NCI-H345 treated with DMSO at 0.1 percent for 48 hours (cell line): Measurements from ENCODE around the gene FAM193A.

ENCODE experiments used
- DNase-seq: peaks from one replicate; lab custom pipeline; 2025; ENCODE audit not compliant: unreplicated experiment; lab: John Stamatoyannopoulos, UW

The FAM193A gene

GRCh38 chr4:2688281-2688680, 151.8 kb downstream of the FAM193A start:
- no peak for DNase-seq

DNA sequence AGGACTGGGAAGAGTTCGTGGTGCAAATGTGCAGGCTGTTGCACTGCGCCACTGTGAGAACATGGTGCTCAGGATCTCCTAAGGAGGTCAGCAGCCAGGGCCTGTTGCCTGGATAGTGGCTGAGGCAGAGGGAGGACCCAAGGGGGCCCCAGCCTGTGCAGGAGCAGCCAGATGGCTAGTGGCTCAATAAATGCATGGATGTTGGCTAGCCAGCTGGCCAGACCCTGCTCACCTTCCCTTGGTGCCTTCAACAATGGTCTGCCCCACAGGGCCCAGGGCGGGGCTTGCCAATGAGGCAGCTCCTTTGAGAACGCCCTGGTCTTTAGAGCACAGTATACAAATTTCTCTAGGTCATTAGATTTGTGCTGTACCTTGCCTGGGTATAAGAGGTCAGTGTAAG, 152.2 kb downstream of the FAM193A start:
- DNase-seq: no peak

DNA sequence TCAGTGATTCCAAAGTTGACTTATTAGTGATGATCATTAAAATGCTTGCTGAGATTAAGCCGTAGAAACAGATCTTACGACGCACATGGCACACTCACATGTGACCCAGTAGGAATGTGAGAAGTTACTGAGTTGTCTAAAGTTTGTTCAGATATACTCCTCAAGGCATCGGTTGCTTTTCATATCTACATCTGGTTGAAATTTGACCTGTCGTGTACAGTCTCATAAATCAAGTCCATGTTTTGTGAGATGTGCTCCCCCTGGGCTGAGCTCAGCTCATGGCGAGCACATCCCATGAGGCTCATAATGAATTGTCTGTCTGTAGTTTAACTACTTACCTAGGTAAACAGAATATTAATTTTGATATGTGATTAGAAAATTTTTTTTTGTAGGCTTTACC, 152.7 kb downstream of the FAM193A start:
- no peak for DNase-seq

GRCh38 chr4:2689825-2690700, 153.6 kb downstream of the FAM193A start:
- DNase-seq: no peak

- DNase-seq: no peak
These were observed 154.9 kb downstream of the FAM193A start for GRCh38 chr4:2691313-2691712.

DNA sequence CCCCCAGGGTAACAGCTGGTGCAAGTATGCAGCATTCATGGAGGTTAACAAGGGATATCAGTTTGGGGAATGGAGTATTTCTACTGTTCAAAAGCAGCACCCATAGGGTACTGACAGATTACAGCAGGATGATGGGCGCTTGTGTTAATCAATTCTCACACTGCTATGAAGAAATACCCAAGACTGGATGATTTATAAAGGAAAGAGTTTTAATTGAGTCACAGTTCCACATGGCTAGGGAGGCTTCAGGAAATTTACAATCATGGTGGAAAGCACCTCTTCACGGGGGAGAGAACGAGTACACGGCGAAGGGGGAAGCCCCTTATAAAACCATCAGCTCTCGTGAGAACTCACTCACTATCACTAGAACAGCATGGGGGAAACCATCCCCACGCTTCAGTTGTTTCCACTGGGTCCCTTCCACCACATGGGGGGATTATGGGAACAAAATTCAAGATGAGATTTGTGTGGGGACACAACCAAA, 155.5 kb downstream of the FAM193A start:
- DNase-seq: no peak

GRCh38 chr4:2694691-2695090, 158.2 kb downstream of the FAM193A start:
- DNase-seq: no peak

DNA sequence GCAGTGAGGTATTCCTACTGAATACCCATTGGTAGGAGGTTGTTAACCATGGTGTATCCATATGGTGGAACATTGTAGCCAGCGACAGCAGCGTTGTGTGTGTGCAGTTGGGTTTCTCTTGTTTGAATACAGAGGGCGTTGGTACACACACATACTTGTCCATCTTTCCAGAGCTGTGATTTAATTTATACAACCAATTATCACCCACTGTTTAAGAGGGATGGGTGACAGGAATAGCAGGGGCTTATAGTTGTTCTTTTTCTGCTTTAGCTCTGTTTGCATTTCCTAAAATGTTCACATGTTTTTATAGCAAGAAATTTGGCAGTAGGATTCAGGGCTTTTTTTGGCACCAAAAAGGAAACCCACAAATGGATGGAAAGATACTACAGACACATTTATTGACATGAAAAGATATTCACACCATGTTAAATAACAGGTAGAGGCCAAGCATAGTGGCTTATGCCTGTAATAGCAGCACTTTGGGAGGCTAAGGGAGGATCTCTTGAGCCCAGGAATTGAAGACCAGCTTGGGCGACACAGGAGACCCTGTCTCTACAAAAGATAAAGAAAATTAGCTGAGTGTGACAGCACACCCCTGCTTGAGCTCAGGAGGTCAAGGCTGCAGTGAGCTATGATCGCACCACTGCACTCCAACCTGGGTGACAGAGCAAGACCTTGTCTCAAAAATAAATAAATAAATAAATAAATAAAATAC, 159.1 kb downstream of the FAM193A start:
- no peak for DNase-seq

GRCh38 chr4:2696423-2696822, 160.0 kb downstream of the FAM193A start:
- DNase-seq: no peak

- DNase-seq: no peak
These were observed 161.6 kb downstream of the FAM193A start for GRCh38 chr4:2697995-2698414.

- no peak for DNase-seq
These were observed 162.1 kb downstream of the FAM193A start for GRCh38 chr4:2698504-2698903.

- DNase-seq: no peak
These were observed 162.6 kb downstream of the FAM193A start for GRCh38 chr4:2698951-2699505.

DNA sequence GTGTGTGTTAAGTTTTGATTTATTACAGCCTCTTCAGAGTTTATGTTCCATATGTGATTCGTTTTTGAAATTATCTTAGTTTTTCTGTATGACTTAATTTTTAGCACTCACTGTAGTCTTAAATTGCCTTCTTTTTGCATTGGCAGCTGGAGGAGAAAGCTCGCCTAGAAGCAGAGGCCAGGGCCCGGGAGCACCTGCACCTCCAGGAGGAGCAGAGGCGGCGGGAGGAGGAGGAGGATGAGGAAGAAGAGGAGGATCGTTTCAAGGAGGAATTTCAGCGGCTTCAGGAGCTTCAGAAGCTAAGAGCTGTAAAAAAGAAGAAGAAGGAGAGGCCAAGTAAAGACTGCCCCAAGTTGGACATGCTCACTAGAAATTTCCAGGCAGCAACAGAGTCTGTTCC, 163.1 kb downstream of the FAM193A start:
- no peak for DNase-seq

- no peak for DNase-seq
These were observed 163.6 kb downstream of the FAM193A start for GRCh38 chr4:2700031-2700430.

DNA sequence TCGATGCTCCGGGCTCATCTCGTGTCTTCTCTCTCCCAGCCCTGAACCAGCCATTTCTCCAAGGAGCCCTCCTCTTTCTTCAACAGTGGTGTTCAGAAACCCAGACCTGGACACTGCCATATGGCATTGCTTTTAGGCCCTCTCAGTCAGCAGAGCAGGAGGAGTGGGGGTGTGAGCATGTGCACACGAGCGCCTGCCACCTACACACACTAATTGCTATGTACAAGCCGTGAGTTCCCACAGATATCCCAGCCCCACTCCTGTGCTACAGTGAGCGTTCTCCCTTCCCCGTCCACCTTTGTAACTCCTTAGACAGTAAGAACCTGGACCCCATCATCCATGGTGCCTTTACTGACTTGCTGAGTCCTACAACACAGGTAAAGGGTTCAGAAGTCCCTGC, 165.9 kb downstream of the FAM193A start:
- no peak for DNase-seq

- no peak for DNase-seq
These were observed 166.3 kb downstream of the FAM193A start for GRCh38 chr4:2702770-2703169.

- DNase-seq: no peak
These were observed 175.9 kb downstream of the FAM193A start for GRCh38 chr4:2712261-2712842.

GRCh38 chr4:2713337-2713736, 176.9 kb downstream of the FAM193A start:
- no peak for DNase-seq

DNA sequence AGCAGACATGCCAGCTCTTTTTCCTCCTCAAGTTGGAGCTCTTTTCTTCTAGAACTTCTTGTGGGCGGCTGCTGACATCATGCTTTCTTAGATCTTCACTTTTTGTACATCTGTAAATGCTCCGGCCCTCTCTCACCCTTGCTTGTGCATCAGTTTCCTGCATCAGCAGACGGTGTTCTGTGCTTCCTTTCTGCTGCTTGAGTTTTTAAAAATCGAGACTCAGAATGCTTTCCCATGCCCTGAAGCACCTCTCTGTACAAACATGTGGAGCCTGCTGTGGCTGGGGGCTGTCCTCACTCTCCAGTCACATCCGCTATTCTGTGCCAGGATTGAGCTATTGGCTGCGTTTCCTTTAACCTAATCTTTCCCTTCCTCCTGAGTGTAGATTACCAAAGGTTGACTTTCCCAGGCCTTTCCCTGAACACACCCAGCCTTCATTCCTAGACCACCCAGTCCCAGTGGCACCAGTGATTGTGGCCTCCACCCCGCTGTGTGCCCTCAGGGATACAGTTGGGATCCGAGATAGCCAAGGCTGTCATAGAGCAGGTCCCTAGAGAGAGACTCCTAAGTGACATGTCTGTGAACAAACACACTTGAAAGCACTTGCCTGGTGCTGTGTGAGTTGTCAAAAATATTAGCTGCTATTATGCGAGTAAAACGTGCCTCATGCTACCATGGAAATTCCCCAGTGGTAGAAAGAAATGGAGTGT, 177.8 kb downstream of the FAM193A start:
- DNase-seq: peak; percentile 68

GRCh38 chr4:2714918-2715317, 178.5 kb downstream of the FAM193A start:
- no peak for DNase-seq

GRCh38 chr4:2715426-2715825, 179.0 kb downstream of the FAM193A start:
- no peak for DNase-seq
